HG02610 (cell line): Measurements from ENCODE around the gene CEP19.

ENCODE experiments used
- ATAC-seq: cut with Tn5 transposase; IDR thresholded peaks from one replicate; pipeline ENCODE4 v1.9.1; 2021; ENCODE audit warnings: mild to moderate bottlenecking, moderate library complexity; ENCODE audit not compliant: unreplicated experiment

The CEP19 gene

GRCh38 chr3:196712514-196713413 lies 714 bp upstream of the CEP19 start:
- ATAC-seq = peak; percentile 39

- no peak for ATAC-seq
Observed at GRCh38 chr3:196708467-196708866, 3.6 kb downstream of the CEP19 start.

- no peak for ATAC-seq
Observed at GRCh38 chr3:196707566-196707965, 4.5 kb downstream of the CEP19 start.

GRCh38 chr3:196706731-196707130 lies 5.3 kb downstream of the CEP19 start:
- ATAC-seq = no peak

- ATAC-seq = no peak
Observed at GRCh38 chr3:196706327-196706726, 5.7 kb downstream of the CEP19 start.

- ATAC-seq = no peak
Observed at GRCh38 chr3:196700801-196701200, 11.2 kb downstream of the CEP19 start.

- ATAC-seq = no peak
Observed at GRCh38 chr3:196699749-196700148, 12.3 kb downstream of the CEP19 start.

GRCh38 chr3:196697270-196697669 lies 14.8 kb downstream of the CEP19 start:
- no peak for ATAC-seq

GRCh38 chr3:196695849-196696226 lies 16.2 kb downstream of the CEP19 start:
- ATAC-seq = no peak

- no peak for ATAC-seq
Observed at GRCh38 chr3:196694941-196695848, 16.9 kb downstream of the CEP19 start.

GRCh38 chr3:196694202-196694638 lies 17.8 kb downstream of the CEP19 start:
- no peak for ATAC-seq

- no peak for ATAC-seq
Observed at GRCh38 chr3:196691386-196691785, 20.7 kb downstream of the CEP19 start.

GRCh38 chr3:196689941-196690660 lies 21.9 kb downstream of the CEP19 start:
- ATAC-seq = no peak

GRCh38 chr3:196688349-196688748 lies 23.7 kb downstream of the CEP19 start:
- no peak for ATAC-seq

GRCh38 chr3:196686436-196686835 lies 25.6 kb downstream of the CEP19 start:
- no peak for ATAC-seq

GRCh38 chr3:196684548-196685407 lies 27.3 kb downstream of the CEP19 start:
- peak; percentile 92 for ATAC-seq

- no peak for ATAC-seq
Observed at GRCh38 chr3:196677931-196678330, 34.1 kb downstream of the CEP19 start.

- ATAC-seq = no peak
Observed at GRCh38 chr3:196677353-196677752, 34.7 kb downstream of the CEP19 start.

- no peak for ATAC-seq
Observed at GRCh38 chr3:196673632-196674031, 38.4 kb downstream of the CEP19 start.

GRCh38 chr3:196670339-196670738 lies 41.7 kb downstream of the CEP19 start:
- no peak for ATAC-seq
